GM21786 (cell line): ENCODE data around the gene MICOS13.

ENCODE experiments used
- ATAC-seq: cut with Tn5 transposase; IDR thresholded peaks from one replicate; pipeline ENCODE4 v1.9.1; 2021; ENCODE audit not compliant: unreplicated experiment

The MICOS13 gene

DNA sequence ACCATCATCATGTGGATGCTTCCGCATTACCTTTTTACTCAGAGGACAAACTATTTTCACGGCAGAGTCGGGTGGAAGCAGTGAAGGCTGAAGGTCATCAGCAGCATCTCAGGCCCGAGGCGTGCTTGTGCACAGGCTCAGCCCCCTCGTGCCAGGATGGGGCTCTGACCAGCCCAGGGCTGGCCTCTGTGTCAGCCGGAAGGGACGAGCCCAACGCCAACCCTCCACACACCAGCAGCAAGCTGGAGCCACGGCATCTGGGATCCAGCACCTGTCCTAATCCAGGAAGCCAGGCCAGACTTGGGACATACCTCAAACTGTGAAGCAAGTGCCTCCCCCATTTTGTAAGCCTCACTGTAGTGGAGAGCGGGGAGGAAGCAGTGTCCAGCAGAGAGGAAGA is 11.1 kb downstream of the MICOS13 start:
- no peak for ATAC-seq

DNA sequence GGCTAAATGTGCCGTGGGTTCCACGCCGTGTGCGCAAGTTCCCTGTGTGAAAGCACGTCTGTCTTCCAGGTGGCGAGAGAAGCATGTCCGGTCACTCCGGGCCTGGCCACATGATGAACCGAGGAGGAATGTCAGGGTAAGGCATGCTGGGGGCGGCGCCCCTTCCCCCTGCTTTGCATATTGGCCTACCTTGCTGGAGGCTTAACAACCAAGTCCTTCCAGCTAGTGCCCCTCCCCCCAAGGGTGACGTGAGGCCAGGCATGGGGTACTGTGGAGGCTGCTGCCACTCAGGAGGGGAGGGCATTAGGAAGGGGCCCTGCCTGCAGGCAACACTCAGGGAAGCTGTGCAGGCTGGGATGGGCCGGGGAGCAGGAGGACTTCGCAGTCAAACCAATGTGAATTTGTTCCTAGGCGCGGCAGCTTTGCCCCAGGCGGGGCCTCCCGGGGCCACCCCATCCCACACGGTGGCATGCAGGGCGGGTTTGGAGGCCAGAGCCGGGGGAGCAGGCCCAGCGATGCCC is 12.5 kb downstream of the MICOS13 start:
- ATAC-seq: no peak

GRCh38 chr19:5666921-5667610 is 13.2 kb downstream of the MICOS13 start:
- ATAC-seq: no peak

- ATAC-seq: no peak
Measured at GRCh38 chr19:5665781-5666513, 14.4 kb downstream of the MICOS13 start.

DNA sequence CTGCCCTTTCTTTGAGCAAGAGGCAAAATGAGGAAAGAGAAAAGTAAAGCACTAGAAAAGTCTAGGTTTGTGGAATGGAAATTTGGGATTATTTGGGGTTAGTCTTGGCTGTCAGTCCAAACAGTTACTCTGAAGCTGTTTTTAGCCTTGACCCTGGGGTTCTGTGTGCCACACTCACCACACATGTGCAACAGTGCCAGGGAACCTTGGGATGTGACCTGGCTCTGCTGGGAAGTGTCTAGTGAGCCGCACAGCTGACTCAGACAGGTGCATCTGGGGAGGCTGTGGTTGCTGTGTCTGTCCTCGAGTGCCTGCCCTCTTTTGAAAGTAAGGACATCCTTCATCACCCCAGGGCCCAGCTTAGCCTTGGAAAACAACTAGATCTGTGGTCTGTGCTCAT is 15.8 kb downstream of the MICOS13 start:
- no peak for ATAC-seq

GRCh38 chr19:5663904-5664303 is 16.4 kb downstream of the MICOS13 start:
- no peak for ATAC-seq

DNA sequence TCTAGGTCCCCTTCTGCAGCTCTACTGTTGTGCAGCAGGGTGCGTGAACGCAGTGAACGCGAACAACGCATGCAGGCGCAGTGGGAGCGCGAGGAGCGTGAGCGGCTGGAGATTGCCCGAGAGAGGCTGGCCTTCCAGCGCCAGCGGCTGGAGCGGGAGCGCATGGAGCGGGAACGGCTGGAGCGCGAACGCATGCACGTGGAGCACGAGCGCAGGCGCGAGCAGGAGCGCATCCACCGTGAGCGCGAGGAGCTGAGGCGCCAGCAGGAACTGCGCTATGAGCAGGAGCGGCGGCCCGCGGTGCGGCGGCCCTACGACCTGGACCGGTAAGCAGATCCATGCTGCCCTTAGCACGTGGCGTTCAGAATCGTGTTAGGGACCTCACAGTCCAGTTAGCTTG is 18.8 kb downstream of the MICOS13 start:
- no peak for ATAC-seq

DNA sequence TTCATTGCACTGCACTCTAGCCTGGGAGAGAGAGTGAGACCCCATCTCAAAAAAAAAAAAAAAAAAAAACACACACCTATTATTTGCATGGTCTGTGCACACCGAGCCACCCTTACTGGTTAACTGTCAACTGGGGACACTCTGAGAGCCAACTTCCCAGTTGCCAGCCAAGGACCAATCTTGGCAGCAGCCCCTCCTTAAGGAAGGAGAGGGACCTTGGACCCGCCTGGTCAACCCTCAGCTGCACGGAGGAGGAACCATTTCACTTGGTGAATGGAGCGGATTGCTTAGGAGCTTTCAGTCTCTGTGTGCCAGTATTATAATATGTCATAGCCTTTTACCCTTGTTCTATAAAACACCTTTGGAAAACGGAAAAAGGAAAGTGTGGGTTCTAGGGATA is 24.9 kb downstream of the MICOS13 start:
- no peak for ATAC-seq

DNA sequence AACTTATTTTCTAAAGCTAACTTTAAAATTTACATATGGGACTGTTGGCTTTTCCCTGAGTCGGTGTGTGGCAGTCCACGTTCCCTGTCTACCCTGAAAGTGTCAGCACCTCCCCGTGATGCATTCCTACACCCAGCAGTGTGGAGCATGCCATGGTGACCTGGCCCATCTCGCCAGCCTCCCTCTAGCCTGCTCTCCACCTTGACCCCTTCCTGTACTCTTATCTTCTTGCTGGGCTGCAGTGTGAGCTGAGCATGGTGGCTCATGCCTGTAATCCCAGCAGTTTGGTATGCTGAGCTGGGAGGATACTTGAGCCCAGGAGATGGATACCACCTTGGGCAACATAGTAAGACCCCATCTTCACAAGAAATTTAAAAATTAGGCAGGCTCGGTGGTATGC is 25.4 kb downstream of the MICOS13 start:
- ATAC-seq: no peak

DNA sequence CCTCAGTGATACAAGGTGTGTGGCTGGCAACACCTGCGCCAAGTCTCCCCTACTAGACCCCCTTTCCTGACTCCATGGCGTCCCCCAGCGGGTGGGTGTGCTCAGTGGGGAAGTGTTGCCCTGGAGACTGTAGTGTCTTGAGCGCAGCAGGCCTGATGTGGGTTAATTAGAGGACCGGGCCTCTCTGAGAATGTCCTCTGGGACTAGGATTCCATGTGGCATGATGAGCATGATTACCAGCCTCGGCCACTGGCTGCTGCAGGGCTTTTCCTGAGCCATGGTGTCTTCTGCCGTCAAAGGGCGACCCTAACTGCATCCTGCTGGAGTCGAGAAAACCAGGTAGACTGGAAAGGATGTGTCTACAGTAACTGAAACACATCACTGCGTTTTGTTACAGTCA is 28.1 kb downstream of the MICOS13 start:
- ATAC-seq: no peak

DNA sequence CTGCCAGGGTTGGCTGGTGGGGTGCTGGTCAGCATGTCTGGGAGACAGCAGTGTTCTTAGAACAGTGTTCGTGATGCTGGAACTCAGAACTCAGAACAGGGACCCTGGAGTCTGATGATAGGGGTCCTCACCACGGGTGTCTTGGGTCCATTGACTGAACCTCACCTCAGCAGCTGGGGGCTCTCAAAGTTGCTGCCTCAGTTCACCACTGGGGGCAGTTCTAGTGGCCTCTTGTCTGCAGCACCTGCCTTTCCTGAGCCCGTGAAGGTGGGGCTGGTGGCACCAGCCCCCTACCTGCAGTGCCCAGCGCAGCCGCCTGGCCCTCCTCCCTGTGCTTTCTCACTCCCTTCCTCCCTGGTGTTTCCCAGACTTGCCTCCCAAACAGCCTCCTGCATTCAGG is 29.0 kb downstream of the MICOS13 start:
- ATAC-seq: no peak

DNA sequence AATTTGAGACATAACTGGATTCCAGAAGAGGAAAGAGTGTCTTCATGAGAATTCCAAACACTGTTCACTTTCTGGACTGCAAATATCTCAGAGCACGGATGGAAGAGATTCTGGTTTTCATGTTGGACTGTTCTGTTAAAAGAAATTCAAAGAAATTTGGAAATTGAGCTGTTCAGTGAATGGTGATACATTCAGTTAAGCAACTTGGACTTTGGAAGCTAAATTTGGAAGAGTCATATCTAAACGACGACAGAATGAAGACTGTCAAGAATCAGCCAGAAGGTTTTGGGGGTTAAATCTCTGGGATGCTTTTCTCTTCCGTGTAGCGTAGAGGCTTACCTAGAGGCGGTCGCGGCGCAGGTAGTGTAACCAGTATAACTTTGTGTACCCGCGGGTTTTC is 31.9 kb downstream of the MICOS13 start:
- ATAC-seq: no peak

DNA sequence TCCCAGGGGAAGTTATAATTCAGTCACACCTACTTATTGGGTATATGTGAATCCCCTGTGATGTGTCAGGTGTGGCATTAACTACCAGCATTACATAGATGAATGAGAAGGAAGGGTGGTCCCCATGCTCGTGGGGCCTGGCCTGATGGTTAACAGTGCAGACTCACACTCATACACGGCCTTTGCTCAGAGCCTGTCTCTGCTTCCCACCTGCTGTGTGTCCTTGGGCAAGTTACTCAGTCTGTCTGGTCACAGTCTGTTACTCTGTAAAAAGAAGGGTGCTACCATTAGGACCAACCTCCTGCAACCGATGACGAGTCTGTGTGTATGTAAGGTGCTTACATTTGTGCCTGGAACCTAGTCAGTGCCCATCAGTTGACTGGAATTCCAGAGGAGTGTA is 33.6 kb downstream of the MICOS13 start:
- no peak for ATAC-seq

DNA sequence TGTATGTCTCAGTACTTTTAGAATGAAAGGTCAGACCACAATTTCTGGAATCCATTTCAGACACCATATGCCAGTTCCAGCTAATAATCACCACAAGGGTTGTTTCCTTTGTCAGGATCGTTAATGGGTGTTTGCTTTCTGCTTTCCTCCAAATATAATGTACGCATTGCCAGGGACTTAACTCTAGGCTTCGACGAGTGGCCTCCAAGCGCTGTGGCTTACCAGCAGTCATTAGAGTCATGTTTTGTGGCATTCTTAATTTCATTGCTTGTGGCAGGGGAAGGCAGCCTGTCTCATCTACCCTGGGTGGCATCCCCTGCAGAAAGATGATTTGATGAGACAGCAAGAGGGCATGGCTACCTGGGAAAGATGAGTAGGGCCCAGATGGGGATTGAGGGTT is 34.9 kb downstream of the MICOS13 start:
- no peak for ATAC-seq

DNA sequence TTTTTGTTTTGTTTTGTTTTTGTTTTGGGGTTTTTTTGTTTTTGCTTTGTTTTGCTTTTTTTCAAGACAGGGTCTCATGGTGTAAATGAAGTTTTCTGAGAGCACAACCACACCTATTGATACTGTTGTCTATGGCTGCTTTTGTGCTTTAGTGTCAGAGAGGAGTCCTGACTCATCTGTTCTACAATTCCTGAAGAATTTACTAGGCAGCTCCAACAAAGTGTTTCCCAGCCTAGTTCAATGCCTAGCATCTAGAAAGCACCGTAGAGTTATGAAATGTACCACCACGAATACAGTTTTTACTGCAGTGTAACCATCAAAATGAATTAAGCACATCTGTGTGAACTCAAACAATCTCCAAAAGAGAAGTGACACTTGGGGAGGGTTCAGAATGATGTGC is 36.3 kb downstream of the MICOS13 start:
- no peak for ATAC-seq

DNA sequence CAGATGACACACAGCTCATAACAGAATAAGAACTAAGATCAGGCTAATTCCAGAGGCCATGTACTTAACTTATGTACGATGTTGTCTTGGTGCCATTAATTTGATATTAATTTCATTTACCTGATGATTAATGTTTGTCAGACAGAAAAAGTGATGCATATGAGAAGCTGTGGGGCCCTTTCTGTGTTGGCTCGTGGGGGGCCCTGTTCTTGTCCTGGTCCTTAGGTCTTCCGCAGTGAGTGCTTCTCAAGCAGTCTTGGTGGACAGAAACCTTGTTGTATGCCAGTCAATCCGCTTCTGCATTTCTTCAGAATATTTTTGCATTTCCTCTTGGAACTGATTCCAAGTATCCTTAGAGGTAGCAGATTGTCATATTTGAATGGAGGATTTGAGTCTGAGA is 37.3 kb downstream of the MICOS13 start:
- ATAC-seq: no peak

GRCh38 chr19:5642204-5642603 is 38.1 kb downstream of the MICOS13 start:
- ATAC-seq: no peak

- no peak for ATAC-seq
Measured at GRCh38 chr19:5641171-5641570, 39.1 kb downstream of the MICOS13 start.

DNA sequence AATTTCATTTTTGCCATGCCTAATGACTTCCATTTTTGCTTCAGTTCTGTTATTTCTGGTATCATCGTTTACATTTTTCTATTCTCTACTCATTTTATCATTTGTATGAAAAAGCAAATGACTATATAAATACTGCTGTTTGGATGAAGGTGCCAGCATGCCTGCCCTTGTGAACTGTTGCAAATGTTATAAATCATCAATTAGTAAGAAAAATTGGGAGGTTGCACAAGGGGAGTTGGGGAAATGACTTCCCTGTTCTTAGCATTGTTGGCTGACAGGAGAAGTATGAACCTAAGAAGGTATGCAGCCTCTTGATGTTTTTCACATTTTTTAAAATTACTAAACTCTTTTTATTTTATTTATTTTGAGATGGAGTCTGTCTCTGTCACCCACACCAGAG is 42.3 kb downstream of the MICOS13 start:
- no peak for ATAC-seq

- ATAC-seq: no peak
Measured at GRCh38 chr19:5635427-5635826, 44.9 kb downstream of the MICOS13 start.

- ATAC-seq: no peak
Measured at GRCh38 chr19:5632657-5633056, 47.7 kb downstream of the MICOS13 start.

GRCh38 chr19:5632241-5632612 is 48.1 kb downstream of the MICOS13 start:
- ATAC-seq: no peak
